ENCODE results near the gene TAF1D.
"Not testable (repeated sequence)": the region's sequence is repeated elsewhere in the genome, so short reads cannot be mapped to it uniquely, and the experiment has no call there.

Gene TAF1D

GRCh38 chr11:93767018-93767417 lies 25.7 kb upstream of the TAF1D start:
- no peak overlapping the region for H3K4me3 ChIP-seq (ENCODE audit: low read depth, low read length)
- peaks cover 4% of the 10 kb centered on the region for H3K36me3 ChIP-seq (ENCODE audit: control insufficient read depth, insufficient read depth, low read length)
- no peaks in the 10 kb centered on the region for H3K27me3 ChIP-seq (ENCODE audit: control insufficient read depth, insufficient read depth, low read length)
- no peaks in the 10 kb centered on the region for H3K4me1 ChIP-seq (ENCODE audit: control insufficient read depth, insufficient read depth, low read length)
- H3K9ac ChIP-seq (ENCODE audit: low read depth, low read length), result no peak overlapping the region
- H3K9me3 ChIP-seq (ENCODE audit: control insufficient read depth, insufficient read depth, low read length), result no peaks in the 10 kb centered on the region

- Histone ChIP-seq H3K27me3 (ENCODE audit: control insufficient read depth, insufficient read depth, low read length) (no peaks in the 10 kb centered on the region), H3K4me3 (ENCODE audit: low read depth, low read length) (no peak overlapping the region)
Observed at GRCh38 chr11:93766504-93766903, 25.2 kb upstream of the TAF1D start.

GRCh38 chr11:93765551-93765950 lies 24.3 kb upstream of the TAF1D start:
- Histone ChIP-seq H3K27me3 (ENCODE audit: control insufficient read depth, insufficient read depth, low read length) (no peaks in the 10 kb centered on the region), H3K4me1 (ENCODE audit: control insufficient read depth, insufficient read depth, low read length) (no peaks in the 10 kb centered on the region), H3K4me3 (ENCODE audit: low read depth, low read length) (no peak overlapping the region), H3K36me3 (ENCODE audit: control insufficient read depth, insufficient read depth, low read length) (peaks cover 4% of the 10 kb centered on the region), H3K9ac (ENCODE audit: low read depth, low read length) (no peak overlapping the region), H3K9me3 (ENCODE audit: control insufficient read depth, insufficient read depth, low read length) (no peaks in the 10 kb centered on the region)

More at GRCh38 chr11:93766504-93766903, 25.2 kb upstream of the TAF1D start:
- Histone ChIP-seq H3K4me1 (ENCODE audit: control insufficient read depth, insufficient read depth, low read length) (no peaks in the 10 kb centered on the region), H3K9me3 (ENCODE audit: control insufficient read depth, insufficient read depth, low read length) (no peaks in the 10 kb centered on the region), H3K36me3 (ENCODE audit: control insufficient read depth, insufficient read depth, low read length) (peaks cover 4% of the 10 kb centered on the region), H3K9ac (ENCODE audit: low read depth, low read length) (no peak overlapping the region)

- H3K27me3 ChIP-seq (ENCODE audit: control insufficient read depth, insufficient read depth, low read length), result no peaks in the 10 kb centered on the region
- H3K4me3 ChIP-seq (ENCODE audit: low read depth, low read length), result no peak overlapping the region
- no peak overlapping the region for H3K9ac ChIP-seq (ENCODE audit: low read depth, low read length)
- no peaks in the 10 kb centered on the region for H3K9me3 ChIP-seq (ENCODE audit: control insufficient read depth, insufficient read depth, low read length)
- H3K36me3 ChIP-seq (ENCODE audit: control insufficient read depth, insufficient read depth, low read length), result peaks cover 14% of the 10 kb centered on the region
- no peaks in the 10 kb centered on the region for H3K4me1 ChIP-seq (ENCODE audit: control insufficient read depth, insufficient read depth, low read length)
Observed at GRCh38 chr11:93761910-93762309, 20.6 kb upstream of the TAF1D start.

GRCh38 chr11:93759123-93759522 lies 17.8 kb upstream of the TAF1D start:
- peaks cover 20% of the 10 kb centered on the region for H3K36me3 ChIP-seq (ENCODE audit: control insufficient read depth, insufficient read depth, low read length)
- H3K4me3 ChIP-seq (ENCODE audit: low read depth, low read length); H3K9me3 ChIP-seq (ENCODE audit: control insufficient read depth, insufficient read depth, low read length); H3K4me1 ChIP-seq (ENCODE audit: control insufficient read depth, insufficient read depth, low read length); H3K9ac ChIP-seq (ENCODE audit: low read depth, low read length); H3K27me3 ChIP-seq (ENCODE audit: control insufficient read depth, insufficient read depth, low read length): not testable (repeated sequence)

- Histone ChIP-seq H3K4me1 (ENCODE audit: control insufficient read depth, insufficient read depth, low read length) (no peaks in the 10 kb centered on the region), H3K4me3 (ENCODE audit: low read depth, low read length) (no peak overlapping the region), H3K27me3 (ENCODE audit: control insufficient read depth, insufficient read depth, low read length) (no peaks in the 10 kb centered on the region), H3K36me3 (ENCODE audit: control insufficient read depth, insufficient read depth, low read length) (peaks cover 20% of the 10 kb centered on the region), H3K9ac (ENCODE audit: low read depth, low read length) (no peak overlapping the region), H3K9me3 (ENCODE audit: control insufficient read depth, insufficient read depth, low read length) (no peaks in the 10 kb centered on the region)
Observed at GRCh38 chr11:93757924-93758865, 16.9 kb upstream of the TAF1D start.

- no peak overlapping the region for H3K9ac ChIP-seq (ENCODE audit: low read depth, low read length)
- H3K4me1 ChIP-seq (ENCODE audit: control insufficient read depth, insufficient read depth, low read length), result no peaks in the 10 kb centered on the region
- H3K27me3 ChIP-seq (ENCODE audit: control insufficient read depth, insufficient read depth, low read length), result no peaks in the 10 kb centered on the region
- H3K36me3 ChIP-seq (ENCODE audit: control insufficient read depth, insufficient read depth, low read length), result peaks cover 18% of the 10 kb centered on the region
- no peak overlapping the region for H3K4me3 ChIP-seq (ENCODE audit: low read depth, low read length)
- no peaks in the 10 kb centered on the region for H3K9me3 ChIP-seq (ENCODE audit: control insufficient read depth, insufficient read depth, low read length)
Observed at GRCh38 chr11:93757301-93757700, 16.0 kb upstream of the TAF1D start.

GRCh38 chr11:93756748-93757147 lies 15.5 kb upstream of the TAF1D start:
- Histone ChIP-seq H3K9me3 (ENCODE audit: control insufficient read depth, insufficient read depth, low read length) (no peaks in the 10 kb centered on the region), H3K4me1 (ENCODE audit: control insufficient read depth, insufficient read depth, low read length) (no peaks in the 10 kb centered on the region), H3K36me3 (ENCODE audit: control insufficient read depth, insufficient read depth, low read length) (peaks cover 16% of the 10 kb centered on the region), H3K27me3 (ENCODE audit: control insufficient read depth, insufficient read depth, low read length) (no peaks in the 10 kb centered on the region), H3K4me3 (ENCODE audit: low read depth, low read length) (no peak overlapping the region), H3K9ac (ENCODE audit: low read depth, low read length) (no peak overlapping the region)

- Histone ChIP-seq H3K4me3 (ENCODE audit: low read depth, low read length) (no peak overlapping the region), H3K4me1 (ENCODE audit: control insufficient read depth, insufficient read depth, low read length) (peaks cover 2% of the 10 kb centered on the region), H3K27me3 (ENCODE audit: control insufficient read depth, insufficient read depth, low read length) (no peaks in the 10 kb centered on the region), H3K9ac (ENCODE audit: low read depth, low read length) (no peak overlapping the region), H3K9me3 (ENCODE audit: control insufficient read depth, insufficient read depth, low read length) (no peaks in the 10 kb centered on the region), H3K36me3 (ENCODE audit: control insufficient read depth, insufficient read depth, low read length) (peaks cover 9% of the 10 kb centered on the region)
Observed at GRCh38 chr11:93753241-93753640, 11.9 kb upstream of the TAF1D start.

- H3K4me3 ChIP-seq (ENCODE audit: low read depth, low read length), result no peak overlapping the region
- H3K36me3 ChIP-seq (ENCODE audit: control insufficient read depth, insufficient read depth, low read length), result peaks cover 6% of the 10 kb centered on the region
- H3K4me1 ChIP-seq (ENCODE audit: control insufficient read depth, insufficient read depth, low read length), result peaks cover 2% of the 10 kb centered on the region
- peak overlapping the region; percentile 29 for H3K9ac ChIP-seq (ENCODE audit: low read depth, low read length)
- H3K27me3 ChIP-seq (ENCODE audit: control insufficient read depth, insufficient read depth, low read length), result no peaks in the 10 kb centered on the region
- no peaks in the 10 kb centered on the region for H3K9me3 ChIP-seq (ENCODE audit: control insufficient read depth, insufficient read depth, low read length)
Observed at GRCh38 chr11:93751001-93751400, 9.7 kb upstream of the TAF1D start.

- H3K4me1 ChIP-seq (ENCODE audit: control insufficient read depth, insufficient read depth, low read length), result peaks cover 2% of the 10 kb centered on the region
- no peak overlapping the region for H3K4me3 ChIP-seq (ENCODE audit: low read depth, low read length)
- no peaks in the 10 kb centered on the region for H3K9me3 ChIP-seq (ENCODE audit: control insufficient read depth, insufficient read depth, low read length)
- no peak overlapping the region for H3K9ac ChIP-seq (ENCODE audit: low read depth, low read length)
- peaks cover 8% of the 10 kb centered on the region for H3K36me3 ChIP-seq (ENCODE audit: control insufficient read depth, insufficient read depth, low read length)
- H3K27me3 ChIP-seq (ENCODE audit: control insufficient read depth, insufficient read depth, low read length), result no peaks in the 10 kb centered on the region
Observed at GRCh38 chr11:93747122-93747521, 5.8 kb upstream of the TAF1D start.

GRCh38 chr11:93746101-93746500 lies 4.8 kb upstream of the TAF1D start:
- H3K27me3 ChIP-seq (ENCODE audit: control insufficient read depth, insufficient read depth, low read length), result no peaks in the 10 kb centered on the region

More at GRCh38 chr11:93746101-93746500, 4.8 kb upstream of the TAF1D start:
- Histone ChIP-seq H3K4me3 (ENCODE audit: low read depth, low read length) (no peak overlapping the region), H3K4me1 (ENCODE audit: control insufficient read depth, insufficient read depth, low read length) (peaks cover 2% of the 10 kb centered on the region), H3K36me3 (ENCODE audit: control insufficient read depth, insufficient read depth, low read length) (peaks cover 8% of the 10 kb centered on the region), H3K9ac (ENCODE audit: low read depth, low read length) (no peak overlapping the region), H3K9me3 (ENCODE audit: control insufficient read depth, insufficient read depth, low read length) (no peaks in the 10 kb centered on the region)
